Kidney glomerular epithelial cell (primary cell): ENCODE data around the gene SLC4A5.

ENCODE experiments used
- DNase-seq: peaks from one replicate; lab custom pipeline; 2025; lab: John Stamatoyannopoulos, UW

Gene SLC4A5

GRCh38 chr2:74343316-74343715 lies at the start of gene SLC4A5:
TSS of gene SLC4A5 (minus strand) at chr2:74343416. CDS start at chr2:74315023, 28,393 bp downstream.
- DNase-seq: no peak

- no peak for DNase-seq
These were observed 49.2 kb upstream of the SLC4A5 start for GRCh38 chr2:74392449-74392743.

DNA sequence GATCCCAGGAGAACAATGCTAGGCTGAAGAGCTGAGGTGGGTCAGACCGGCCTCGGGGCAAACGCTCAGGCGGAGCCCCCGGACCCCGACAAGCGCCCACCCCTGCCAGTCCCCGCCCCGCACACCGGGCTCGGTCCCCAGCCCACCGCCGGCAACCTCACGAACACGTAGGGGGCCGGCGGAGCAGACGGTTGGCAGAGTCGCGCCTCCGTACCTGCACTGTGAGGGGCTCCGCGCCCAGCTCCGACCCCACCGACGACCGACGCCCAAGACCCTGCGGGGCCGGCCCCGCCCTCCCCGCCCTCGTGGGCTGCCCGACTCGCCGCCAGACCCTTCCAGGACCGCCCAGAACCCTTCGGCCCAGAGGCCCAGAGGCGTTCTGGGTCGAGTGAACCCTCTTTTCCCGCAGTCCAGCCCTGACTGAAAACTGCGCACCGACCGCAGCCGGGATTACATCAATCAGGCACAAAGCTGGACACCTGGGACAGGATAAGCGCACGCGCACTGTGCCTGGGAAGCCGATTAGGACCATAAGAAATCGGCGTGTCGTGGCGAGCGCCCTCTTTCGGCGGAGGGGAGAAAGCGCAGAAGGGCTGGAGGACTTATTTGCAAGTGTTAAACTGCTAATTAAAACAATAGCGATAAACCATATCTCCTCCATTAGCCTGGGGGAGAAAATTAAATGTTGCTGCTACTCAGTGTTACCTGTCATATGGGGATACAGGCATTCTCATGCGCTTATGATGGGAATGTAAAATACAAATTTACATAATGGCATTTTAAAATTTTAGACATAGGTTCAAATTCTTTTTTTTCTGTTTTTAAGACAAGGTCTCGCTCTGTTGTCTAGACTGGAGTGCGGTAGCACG lies 48.6 kb upstream of the SLC4A5 start:
- DNase-seq: peak; percentile 88

GRCh38 chr2:74391209-74391579 lies 48.0 kb upstream of the SLC4A5 start:
- no peak for DNase-seq

- DNase-seq: no peak
These were observed 47.4 kb upstream of the SLC4A5 start for GRCh38 chr2:74390606-74391005.

GRCh38 chr2:74387346-74387745 lies 44.1 kb upstream of the SLC4A5 start:
- DNase-seq: no peak

GRCh38 chr2:74385396-74385795 lies 42.2 kb upstream of the SLC4A5 start:
- DNase-seq: no peak

DNA sequence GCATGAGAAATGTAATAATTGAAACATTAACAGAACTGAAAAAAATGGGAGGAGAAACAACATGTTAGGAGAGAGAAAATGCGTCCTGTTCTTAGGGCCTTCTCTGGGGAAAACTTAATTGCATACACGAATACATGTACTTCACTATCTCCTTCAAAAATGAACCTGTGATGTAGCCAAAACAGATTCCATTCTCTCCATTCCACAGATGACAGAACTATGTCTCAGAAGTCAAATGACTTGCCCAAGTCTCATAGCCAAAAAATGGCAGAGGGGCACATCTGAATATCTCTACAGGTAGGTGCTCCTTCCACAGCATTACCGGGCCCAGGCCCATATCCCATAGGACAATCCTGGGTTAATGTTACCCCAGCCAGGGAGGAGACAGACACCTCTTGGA lies 40.8 kb upstream of the SLC4A5 start:
- no peak for DNase-seq

DNA sequence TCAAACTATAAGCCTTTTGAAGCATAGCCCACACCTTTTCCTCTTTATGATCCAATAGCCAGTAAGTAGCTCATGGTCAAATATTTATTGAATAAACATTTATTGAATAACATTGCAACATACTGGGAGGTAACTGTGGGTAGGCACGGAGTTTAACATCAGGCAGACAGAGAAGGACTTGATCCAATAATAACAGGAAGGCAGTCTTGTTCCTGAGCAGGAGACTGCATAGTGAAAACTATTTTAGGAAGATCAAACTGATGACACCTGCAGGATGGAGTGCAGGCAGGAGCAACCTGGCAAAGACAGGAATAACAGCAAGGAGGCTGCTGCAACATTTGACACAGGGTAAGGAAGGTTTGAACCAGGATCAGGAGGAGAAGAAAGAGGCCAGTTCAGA lies 40.0 kb upstream of the SLC4A5 start:
- peak; percentile 65 for DNase-seq

- no peak for DNase-seq
These were observed 38.5 kb upstream of the SLC4A5 start for GRCh38 chr2:74381751-74382150.

DNA sequence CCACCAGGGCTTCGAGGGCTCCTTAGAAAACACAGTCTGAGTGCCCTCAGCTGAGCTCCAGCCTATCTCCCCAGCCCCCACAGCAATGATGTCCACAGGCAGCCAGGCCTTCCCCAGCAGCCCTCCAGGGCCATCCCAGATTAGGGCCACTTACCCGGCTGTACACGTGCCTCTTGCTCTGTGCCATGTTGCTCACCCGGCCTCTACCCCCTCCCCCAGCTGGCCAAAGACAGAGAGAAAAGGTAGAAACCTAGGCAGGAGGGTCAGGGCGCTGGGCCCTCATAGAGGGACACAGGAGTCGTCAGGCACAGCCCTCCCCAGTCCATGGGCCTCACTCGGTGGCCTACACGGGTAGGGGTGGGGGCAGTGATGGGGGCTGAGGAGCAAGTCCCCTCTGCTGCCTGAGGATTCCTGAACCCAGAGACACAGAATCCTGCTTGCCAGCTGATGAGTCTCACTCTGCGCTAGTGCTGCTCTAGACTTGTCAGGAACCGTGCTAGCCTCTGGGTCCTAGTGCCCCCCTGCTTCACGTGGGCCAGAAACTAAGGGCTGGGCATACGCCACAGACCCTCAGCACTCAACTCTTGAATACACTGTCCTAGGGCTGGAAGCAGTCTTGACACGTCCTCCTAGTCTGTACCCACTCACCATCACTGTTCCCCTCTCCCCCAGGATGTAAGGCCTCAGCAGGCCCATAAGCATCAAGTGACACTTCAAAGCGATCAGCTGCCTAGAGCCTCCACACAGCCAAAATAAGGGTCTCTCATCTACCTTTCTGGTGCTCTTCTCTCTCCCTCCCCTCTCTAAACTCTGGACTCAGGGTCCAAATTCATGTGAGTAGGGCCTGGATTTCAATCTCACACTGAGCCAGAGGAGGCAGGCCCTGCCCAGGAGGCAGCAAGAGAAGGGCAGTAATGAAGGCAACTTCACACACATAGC lies 36.9 kb upstream of the SLC4A5 start, which contains the start of gene DCTN1:
TSS of gene DCTN1 (minus strand) at position 461 of the 939 bp plus-strand sequence. CDS start at position 187, 274 bp downstream.
- peak; percentile 12 for DNase-seq

DNA sequence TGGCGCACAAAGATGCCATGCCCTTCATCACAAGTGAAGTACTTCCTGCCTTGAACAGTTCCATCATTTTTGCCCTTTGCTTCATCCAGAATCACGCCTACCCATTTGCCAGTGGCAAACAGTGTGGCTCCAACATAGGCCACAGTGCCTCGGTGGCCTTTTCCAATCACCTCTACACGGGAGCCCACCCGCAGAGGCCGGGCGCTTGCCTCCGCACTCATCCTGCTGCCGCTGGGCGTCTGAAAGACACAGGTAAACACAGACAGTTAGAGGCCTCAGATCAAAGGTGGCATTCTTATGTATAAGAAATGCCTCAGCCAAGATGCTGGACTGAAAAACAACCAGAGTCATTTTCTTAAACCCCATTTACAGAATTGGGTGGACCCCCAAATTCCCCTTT lies 34.8 kb upstream of the SLC4A5 start:
- no peak for DNase-seq

DNA sequence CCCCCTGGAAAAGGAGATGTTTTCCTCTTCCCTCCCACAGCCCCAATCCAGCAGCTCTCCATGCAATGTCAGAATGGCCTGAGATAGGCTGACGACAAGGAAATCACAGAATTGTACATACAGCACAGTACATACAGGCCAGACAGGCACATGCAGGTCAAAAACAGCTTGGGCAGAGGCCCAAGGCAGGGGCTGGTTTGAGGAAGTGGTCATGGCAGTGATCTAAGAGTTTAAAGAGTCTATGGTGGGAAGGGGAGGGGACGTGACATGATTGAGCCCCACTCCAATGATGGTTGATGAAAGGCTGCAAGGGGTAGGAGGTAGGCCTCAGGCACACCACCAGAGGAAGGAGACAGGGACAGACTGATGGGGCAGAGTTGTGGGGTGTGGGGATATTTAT lies 32.6 kb upstream of the SLC4A5 start:
- no peak for DNase-seq

DNA sequence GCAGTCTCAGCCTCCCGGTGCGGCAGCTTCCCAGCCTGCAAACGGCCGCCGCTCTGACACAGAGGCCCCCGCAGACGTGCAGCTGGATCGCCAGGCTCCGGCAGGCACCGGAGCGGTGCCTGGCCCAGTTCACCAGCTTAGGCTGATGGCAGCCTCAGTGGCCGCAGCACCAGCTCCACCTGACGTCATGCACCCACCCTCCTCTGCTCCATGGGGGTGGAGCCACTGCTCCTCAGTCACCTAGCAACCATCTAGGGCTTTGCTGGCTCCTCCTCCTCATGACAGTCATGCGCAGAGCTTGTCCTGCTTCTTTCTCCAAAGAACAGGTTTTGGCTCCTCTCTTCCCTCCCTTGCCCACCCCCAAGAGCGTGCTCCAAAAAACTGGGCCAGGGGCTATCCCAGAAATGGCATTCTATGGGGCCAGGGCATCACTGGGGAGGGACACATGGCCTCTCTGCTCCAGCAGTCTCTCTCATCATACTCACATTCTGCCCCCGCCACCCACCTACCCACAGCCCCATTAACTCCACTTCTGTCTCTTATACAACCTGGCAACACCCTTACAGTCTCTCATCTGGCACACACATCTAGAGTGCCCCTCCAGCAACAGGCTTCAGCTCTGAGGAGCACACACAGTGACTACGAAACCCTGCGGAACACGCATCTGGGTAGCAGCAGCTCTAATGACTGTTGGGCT lies 31.4 kb upstream of the SLC4A5 start:
- peak; percentile 93 for DNase-seq

DNA sequence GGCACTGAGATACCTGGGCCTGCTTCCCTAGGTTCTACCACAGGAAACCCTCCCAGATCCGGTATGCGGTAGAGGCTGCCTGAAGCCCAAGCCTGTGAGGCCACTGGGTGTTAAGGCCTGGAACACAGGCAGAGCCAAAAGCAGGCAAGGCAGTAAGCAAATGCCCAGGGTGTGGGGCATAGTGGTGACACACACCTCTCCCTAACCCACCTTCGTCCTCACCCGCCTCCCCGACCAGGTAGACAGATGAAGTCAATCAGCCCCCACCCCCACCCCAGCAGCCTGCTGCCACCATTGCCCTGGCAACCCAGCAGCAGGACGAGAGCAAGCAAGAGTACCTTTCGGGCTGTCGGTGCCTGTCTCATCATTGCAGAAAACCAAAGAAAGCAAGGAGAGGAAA lies 30.8 kb upstream of the SLC4A5 start:
- DNase-seq: no peak

DNA sequence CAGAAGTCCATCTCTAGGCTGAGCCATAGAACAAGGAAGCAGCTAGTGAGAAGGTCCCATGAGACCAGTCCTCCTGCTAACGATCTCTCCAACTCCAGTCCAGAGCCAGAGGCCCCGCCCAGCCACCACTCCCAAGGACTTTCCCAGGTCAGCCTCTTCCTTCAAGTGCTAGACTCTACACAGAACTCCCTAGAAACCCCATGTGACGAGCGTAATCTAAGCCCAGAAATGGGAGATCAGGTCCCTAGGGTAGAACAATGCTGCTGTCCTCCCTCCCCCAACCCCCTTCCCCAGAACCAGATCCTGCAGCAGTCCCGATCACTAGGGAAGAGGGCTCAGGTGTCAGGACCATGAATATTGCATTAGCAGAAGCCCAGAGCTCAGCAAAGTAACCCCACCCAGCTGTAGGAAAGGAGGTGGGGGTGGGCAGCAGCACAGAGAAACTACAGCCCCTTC lies 30.0 kb upstream of the SLC4A5 start:
- no peak for DNase-seq

GRCh38 chr2:74372674-74373073 lies 29.5 kb upstream of the SLC4A5 start:
- DNase-seq: no peak

DNA sequence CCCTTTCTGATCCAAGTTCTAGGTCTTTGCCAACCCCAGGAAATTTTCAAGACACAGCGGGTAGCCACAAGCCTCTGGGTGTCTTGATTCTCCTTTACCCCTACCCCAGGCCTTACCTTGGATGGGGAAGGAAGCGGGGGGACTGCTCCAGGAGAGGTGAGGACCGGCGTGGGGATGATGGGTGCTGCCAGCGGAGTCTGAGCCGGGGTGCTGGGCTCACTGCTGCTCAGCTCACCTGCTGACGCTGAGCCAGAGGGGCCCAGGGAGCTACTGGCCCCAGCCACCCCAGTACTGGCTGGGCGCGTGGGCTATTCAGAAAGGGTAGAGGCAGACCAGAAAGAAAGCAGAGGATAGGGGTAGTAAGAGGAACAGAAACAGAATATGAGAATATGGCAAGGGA lies 28.2 kb upstream of the SLC4A5 start:
- DNase-seq: no peak

- DNase-seq: no peak
These were observed 26.8 kb upstream of the SLC4A5 start for GRCh38 chr2:74369976-74370375.

GRCh38 chr2:74368499-74368898 lies 25.3 kb upstream of the SLC4A5 start:
- no peak for DNase-seq

DNA sequence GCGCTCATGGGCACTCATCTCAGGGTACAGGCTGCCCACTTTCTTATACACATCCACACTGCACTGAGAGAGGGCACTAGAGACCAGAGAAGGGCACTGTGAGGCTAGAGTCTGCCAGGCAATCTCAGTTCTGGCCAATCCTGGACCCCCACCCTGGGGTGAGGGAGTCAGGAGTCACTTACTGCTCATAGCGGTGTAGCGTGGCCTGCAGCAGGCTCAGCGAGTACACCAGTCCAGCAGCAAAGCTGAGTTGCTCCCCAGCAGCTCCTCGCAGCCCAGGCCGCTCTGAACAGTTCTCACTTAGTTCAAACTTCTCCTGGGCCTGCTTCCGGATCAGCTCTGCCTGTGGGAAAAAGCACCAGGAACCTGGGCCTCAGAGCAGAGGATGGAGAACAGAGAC lies 24.6 kb upstream of the SLC4A5 start:
- no peak for DNase-seq

DNA sequence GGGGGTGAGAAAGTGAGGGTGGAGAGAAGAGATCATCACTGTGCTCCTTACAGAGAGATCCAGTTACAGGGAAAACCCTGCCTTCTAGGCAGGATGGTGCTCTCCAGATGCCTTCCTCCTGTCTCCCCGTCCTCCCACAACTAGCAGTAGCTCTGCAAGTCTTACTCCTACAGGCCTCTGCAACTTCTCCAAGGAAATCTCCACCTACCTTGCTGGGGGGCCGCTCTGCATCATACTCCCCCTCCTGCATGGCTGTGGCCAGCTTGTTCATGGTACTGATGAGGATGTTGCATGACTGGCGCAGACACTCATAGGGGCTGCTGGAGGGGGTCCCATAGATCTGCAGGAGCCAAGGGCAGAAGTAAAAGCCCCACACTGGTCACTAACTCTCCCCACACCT lies 22.8 kb upstream of the SLC4A5 start:
- DNase-seq: no peak
